MM.1S (cell line): ENCODE measurements around the gene WDFY4.

Experiments
- CTCF ChIP-seq: fragments of 300-600 bp; sonication (generic); IDR thresholded peaks from 2 replicates; pipeline ENCODE4 v1.5.1; 2016; ENCODE audit warnings: antibody characterized with exemption, low read length, mixed read lengths
- EZH2 ChIP-seq: fragments of 300-600 bp; sonication (generic); optimal IDR thresholded peaks from 2 replicates; pipeline ENCODE3; 2017; ENCODE audit warnings: low read depth, mild to moderate bottlenecking, antibody characterized with exemption, low read length, mixed read lengths

GRCh38 chr10:48748573-48748972 is 63.9 kb downstream of the WDFY4 start:
- TF ChIP-seq CTCF (no peak), EZH2 (no peak)
